ENCODE results near the gene TIMP2.
"Not testable (repeated sequence)": the region's sequence is repeated elsewhere in the genome, so short reads cannot be mapped to it uniquely, and the experiment has no call there.

Gene TIMP2

DNA sequence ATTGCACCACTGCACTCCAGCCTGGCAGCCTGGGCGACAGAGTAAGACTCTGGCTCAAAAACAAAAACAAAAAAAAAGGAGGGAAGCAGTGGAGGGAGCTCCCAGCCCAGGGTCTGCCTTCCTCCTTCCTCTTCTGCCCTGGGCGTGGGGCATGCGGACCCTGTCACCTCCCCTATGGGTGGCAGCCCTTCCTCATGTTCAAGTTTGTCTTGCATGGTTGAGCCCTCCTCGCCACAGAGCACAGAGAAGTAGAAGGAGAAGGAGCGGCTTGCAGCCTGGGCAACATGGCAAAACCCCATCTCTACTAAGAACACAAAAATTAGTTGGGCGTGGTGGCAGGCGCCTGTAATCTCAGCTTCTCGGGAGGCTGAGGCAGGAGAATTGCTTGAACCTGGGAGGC is 21.4 kb upstream of the TIMP2 start:
- no peak for DNase-seq (ENCODE audit: low read depth, low spot score)
- Histone ChIP-seq H3K9me3 (ENCODE audit: insufficient read depth, low read length) (peaks cover 24% of the 10 kb centered on the region), H3K9ac (ENCODE audit: insufficient read length, low read depth) (no peak overlapping the region), H3K27me3 (ENCODE audit: insufficient read depth, insufficient read length) (no peaks in the 10 kb centered on the region), H3K4me1 (ENCODE audit: insufficient read depth, insufficient read length) (peaks cover 3% of the 10 kb centered on the region), H3K4me3 (ENCODE audit: insufficient read length, low read depth) (no peak overlapping the region), H3K36me3 (ENCODE audit: insufficient read depth, insufficient read length, low read length) (no peaks in the 10 kb centered on the region)
- TF ChIP-seq SUZ12 (IDR thresholded peaks at IDR 0.05; ENCODE audit: extremely low read depth, insufficient read depth, insufficient read length) (no peak), YY1 (IDR thresholded peaks at IDR 0.05; ENCODE audit: insufficient read depth, insufficient read length) (no peak), ZNF274 (IDR thresholded peaks at IDR 0.05; ENCODE audit: low read depth, low read length) (no peak)

DNA sequence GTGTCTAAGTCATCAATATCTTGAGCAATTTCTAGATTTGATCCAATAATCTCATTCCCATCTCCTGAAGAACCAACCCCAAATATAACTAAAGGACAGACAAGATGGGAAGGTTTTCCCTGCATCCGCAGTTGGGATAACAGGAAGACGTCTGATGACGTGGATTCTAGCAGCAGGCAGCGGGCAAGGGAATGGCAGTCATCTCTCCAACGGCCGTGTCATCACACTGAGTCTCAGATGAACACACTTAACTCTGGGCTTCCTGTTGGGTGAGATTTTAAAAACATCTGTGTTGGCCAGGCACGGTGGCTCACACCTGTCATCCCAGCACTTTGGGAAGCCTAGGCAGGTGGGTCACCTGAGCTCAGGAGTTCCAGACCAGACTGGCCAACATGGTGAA is 20.9 kb upstream of the TIMP2 start:
- H3K9ac ChIP-seq (ENCODE audit: insufficient read length, low read depth) = no peak overlapping the region
- peaks cover 19% of the 10 kb centered on the region for H3K9me3 ChIP-seq (ENCODE audit: insufficient read depth, low read length)
- H3K36me3 ChIP-seq (ENCODE audit: insufficient read depth, insufficient read length, low read length) = no peaks in the 10 kb centered on the region
- H3K4me3 ChIP-seq (ENCODE audit: insufficient read length, low read depth) = no peak overlapping the region
- TF ChIP-seq ZNF274 (IDR thresholded peaks at IDR 0.05; ENCODE audit: low read depth, low read length) (no peak), SUZ12 (IDR thresholded peaks at IDR 0.05; ENCODE audit: extremely low read depth, insufficient read depth, insufficient read length) (no peak), YY1 (IDR thresholded peaks at IDR 0.05; ENCODE audit: insufficient read depth, insufficient read length) (no peak)
- no peaks in the 10 kb centered on the region for H3K27me3 ChIP-seq (ENCODE audit: insufficient read depth, insufficient read length)
- peaks cover 3% of the 10 kb centered on the region for H3K4me1 ChIP-seq (ENCODE audit: insufficient read depth, insufficient read length)
- DNase-seq (ENCODE audit: low read depth, low spot score) = no peak

DNA sequence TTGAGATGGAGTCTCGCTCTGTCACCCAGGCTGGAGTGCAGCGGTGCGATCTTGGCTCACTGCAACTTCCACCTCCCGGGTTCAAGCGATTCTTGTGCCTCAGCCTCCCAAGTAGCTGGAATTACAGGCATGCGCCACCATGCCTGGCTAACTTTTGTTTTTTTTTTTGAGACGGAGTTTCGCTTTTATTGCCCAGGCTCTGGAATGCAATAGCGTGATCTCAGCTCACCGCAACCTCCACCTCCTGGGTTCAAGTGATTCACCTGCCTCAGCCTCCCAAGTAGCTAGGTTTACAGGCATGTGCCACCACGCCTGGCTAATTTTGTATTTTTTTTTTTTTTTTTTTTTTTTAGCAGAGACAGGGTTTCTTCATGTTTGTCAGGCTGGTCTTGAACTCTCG is 20.3 kb upstream of the TIMP2 start:
- H3K9ac ChIP-seq (ENCODE audit: insufficient read length, low read depth); H3K27me3 ChIP-seq (ENCODE audit: insufficient read depth, insufficient read length); H3K4me1 ChIP-seq (ENCODE audit: insufficient read depth, insufficient read length); DNase-seq (ENCODE audit: low read depth, low spot score); H3K4me3 ChIP-seq (ENCODE audit: insufficient read length, low read depth); H3K36me3 ChIP-seq (ENCODE audit: insufficient read depth, insufficient read length, low read length): not testable (repeated sequence)
- peaks cover 13% of the 10 kb centered on the region for H3K9me3 ChIP-seq (ENCODE audit: insufficient read depth, low read length)

DNA sequence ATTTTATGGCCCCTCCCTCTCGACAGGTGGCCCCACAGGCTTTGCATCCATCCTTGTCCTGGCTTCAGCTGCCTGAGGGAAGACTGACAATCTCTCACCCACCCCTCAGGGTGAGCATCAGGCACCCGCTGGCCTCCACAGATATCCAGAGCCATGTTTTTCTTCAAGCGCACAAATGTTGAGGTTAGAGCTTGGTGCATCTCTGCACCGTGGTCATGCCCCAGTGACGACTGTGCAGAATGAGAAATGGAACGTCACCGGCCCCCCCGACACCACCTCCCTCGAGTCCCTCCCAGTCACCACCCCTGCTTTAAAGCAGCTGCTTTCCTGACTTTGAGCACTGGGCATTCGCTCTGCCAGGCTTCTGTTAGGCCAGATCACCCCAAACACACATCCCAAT is 19.8 kb upstream of the TIMP2 start:
- TF ChIP-seq YY1 (IDR thresholded peaks at IDR 0.05; ENCODE audit: insufficient read depth, insufficient read length) (no peak), SUZ12 (IDR thresholded peaks at IDR 0.05; ENCODE audit: extremely low read depth, insufficient read depth, insufficient read length) (no peak), ZNF274 (IDR thresholded peaks at IDR 0.05; ENCODE audit: low read depth, low read length) (no peak)
- DNase-seq (ENCODE audit: low read depth, low spot score) = no peak
- Histone ChIP-seq H3K36me3 (ENCODE audit: insufficient read depth, insufficient read length, low read length) (no peaks in the 10 kb centered on the region), H3K4me3 (ENCODE audit: insufficient read length, low read depth) (no peak overlapping the region), H3K27me3 (ENCODE audit: insufficient read depth, insufficient read length) (no peaks in the 10 kb centered on the region), H3K9ac (ENCODE audit: insufficient read length, low read depth) (no peak overlapping the region), H3K9me3 (ENCODE audit: insufficient read depth, low read length) (peaks cover 8% of the 10 kb centered on the region; the same call in 1 of the 2 replicates), H3K4me1 (ENCODE audit: insufficient read depth, insufficient read length) (peaks cover 3% of the 10 kb centered on the region)

DNA sequence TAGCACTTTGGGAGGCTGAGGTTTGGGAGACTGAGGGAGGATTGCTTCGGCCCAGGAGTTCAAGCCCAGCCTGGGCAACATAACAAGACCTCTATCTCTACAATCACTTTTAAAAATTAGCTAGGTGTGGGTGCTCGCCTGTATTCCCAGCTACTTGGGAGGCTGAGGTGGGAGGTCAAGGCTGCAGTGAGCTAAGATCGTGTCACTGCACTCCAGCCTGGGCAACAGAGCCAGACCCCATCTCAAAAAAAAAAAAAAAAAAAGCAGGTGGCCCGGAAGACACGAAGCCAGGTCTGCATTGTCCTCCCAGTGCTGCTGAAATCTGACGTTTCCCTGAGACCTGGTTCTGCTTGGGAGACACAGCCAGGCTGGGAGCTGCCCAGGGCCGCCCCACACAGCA is 18.8 kb upstream of the TIMP2 start:
- no peak for DNase-seq (ENCODE audit: low read depth, low spot score)
- H3K4me1 ChIP-seq (ENCODE audit: insufficient read depth, insufficient read length) = peaks cover 11% of the 10 kb centered on the region
- H3K27me3 ChIP-seq (ENCODE audit: insufficient read depth, insufficient read length) = no peaks in the 10 kb centered on the region
- H3K9ac ChIP-seq (ENCODE audit: insufficient read length, low read depth) = no peak overlapping the region
- TF ChIP-seq SUZ12 (IDR thresholded peaks at IDR 0.05; ENCODE audit: extremely low read depth, insufficient read depth, insufficient read length) (no peak), ZNF274 (IDR thresholded peaks at IDR 0.05; ENCODE audit: low read depth, low read length) (no peak), YY1 (IDR thresholded peaks at IDR 0.05; ENCODE audit: insufficient read depth, insufficient read length) (no peak)
- no peak overlapping the region for H3K4me3 ChIP-seq (ENCODE audit: insufficient read length, low read depth)
- no peaks in the 10 kb centered on the region for H3K9me3 ChIP-seq (ENCODE audit: insufficient read depth, low read length)
- H3K36me3 ChIP-seq (ENCODE audit: insufficient read depth, insufficient read length, low read length) = no peaks in the 10 kb centered on the region

DNA sequence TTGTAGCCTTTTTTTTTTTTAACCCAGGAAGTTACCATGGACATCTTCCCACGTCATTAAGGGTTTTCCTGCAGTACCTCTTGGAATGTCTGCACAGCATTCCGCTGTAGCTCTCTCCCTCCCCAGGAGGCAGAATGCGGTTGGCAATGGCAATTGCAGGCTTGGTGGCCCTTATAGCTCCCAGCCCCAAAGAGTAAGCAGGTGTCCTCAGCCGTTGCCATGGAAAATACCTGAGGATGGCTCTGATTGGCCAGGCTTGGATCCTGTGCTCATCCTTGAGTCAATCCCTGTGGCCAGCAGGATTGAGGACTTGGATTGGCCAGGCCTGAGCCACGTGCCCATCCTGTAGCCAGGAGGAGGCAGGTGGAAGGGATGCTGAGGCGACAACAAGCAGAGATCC is 15.5 kb upstream of the TIMP2 start:
- Histone ChIP-seq H3K4me3 (ENCODE audit: insufficient read length, low read depth) (no peak overlapping the region), H3K36me3 (ENCODE audit: insufficient read depth, insufficient read length, low read length) (no peaks in the 10 kb centered on the region), H3K9me3 (ENCODE audit: insufficient read depth, low read length) (no peaks in the 10 kb centered on the region), H3K27me3 (ENCODE audit: insufficient read depth, insufficient read length) (no peaks in the 10 kb centered on the region), H3K4me1 (ENCODE audit: insufficient read depth, insufficient read length) (peaks cover 8% of the 10 kb centered on the region), H3K9ac (ENCODE audit: insufficient read length, low read depth) (no peak overlapping the region)
- TF ChIP-seq ZNF274 (IDR thresholded peaks at IDR 0.05; ENCODE audit: low read depth, low read length) = no peak
- DNase-seq (ENCODE audit: low read depth, low spot score) = no peak

DNA sequence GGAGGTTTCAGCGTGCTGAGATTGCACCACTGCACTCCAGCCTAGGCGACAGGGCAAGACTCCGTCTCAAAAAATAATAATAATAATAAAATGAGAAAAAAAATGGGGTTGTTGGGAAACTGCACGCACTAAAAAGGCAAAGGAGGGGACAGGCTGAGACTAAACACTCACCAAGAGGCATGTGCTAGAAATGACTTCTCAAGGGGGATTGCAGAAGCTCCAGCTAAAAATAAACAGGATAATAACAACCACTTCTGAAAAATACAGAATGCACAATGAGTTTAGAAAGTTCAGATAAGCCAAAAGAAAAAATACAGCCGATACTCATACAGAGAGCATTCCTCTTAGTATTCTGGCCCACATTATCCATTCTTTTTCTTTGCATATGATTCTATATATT is 15.1 kb upstream of the TIMP2 start:
- Histone ChIP-seq H3K36me3 (ENCODE audit: insufficient read depth, insufficient read length, low read length) (no peaks in the 10 kb centered on the region), H3K4me3 (ENCODE audit: insufficient read length, low read depth) (no peak overlapping the region), H3K27me3 (ENCODE audit: insufficient read depth, insufficient read length) (no peaks in the 10 kb centered on the region), H3K4me1 (ENCODE audit: insufficient read depth, insufficient read length) (peaks cover 8% of the 10 kb centered on the region), H3K9ac (ENCODE audit: insufficient read length, low read depth) (no peak overlapping the region), H3K9me3 (ENCODE audit: insufficient read depth, low read length) (no peaks in the 10 kb centered on the region)
- DNase-seq (ENCODE audit: low read depth, low spot score) = no peak
- TF ChIP-seq YY1 (IDR thresholded peaks at IDR 0.05; ENCODE audit: insufficient read depth, insufficient read length) = no peak
- no peak for TF ChIP-seq SUZ12 (IDR thresholded peaks at IDR 0.05; ENCODE audit: extremely low read depth, insufficient read depth, insufficient read length)
- no peak for TF ChIP-seq ZNF274 (IDR thresholded peaks at IDR 0.05; ENCODE audit: low read depth, low read length)

DNA sequence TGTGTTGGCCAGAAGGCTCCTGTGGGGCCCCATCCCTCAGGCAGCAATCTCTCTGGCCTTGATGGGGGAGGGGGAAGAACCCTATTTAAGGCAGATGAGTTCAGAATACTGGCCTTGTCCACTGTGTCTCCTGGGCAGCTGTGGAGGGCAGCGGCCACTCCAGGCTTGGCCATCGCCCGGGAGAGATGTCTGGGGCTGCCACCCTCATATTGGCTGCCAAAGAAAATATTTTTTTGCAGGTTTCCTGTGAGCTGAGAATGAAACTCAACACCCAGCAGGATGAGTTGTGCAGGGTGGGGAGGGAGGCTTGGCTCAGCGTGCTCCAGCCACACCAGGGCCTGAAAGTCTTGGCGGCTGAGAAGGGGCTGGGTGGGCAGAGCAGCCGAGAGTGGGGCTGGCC is 14.4 kb upstream of the TIMP2 start:
- TF ChIP-seq ZNF274 (IDR thresholded peaks at IDR 0.05; ENCODE audit: low read depth, low read length) (no peak), SUZ12 (IDR thresholded peaks at IDR 0.05; ENCODE audit: extremely low read depth, insufficient read depth, insufficient read length) (no peak), YY1 (IDR thresholded peaks at IDR 0.05; ENCODE audit: insufficient read depth, insufficient read length) (no peak)
- no peak overlapping the region for H3K4me3 ChIP-seq (ENCODE audit: insufficient read length, low read depth)
- H3K27me3 ChIP-seq (ENCODE audit: insufficient read depth, insufficient read length) = no peaks in the 10 kb centered on the region

More for the DNA sequence above, 14.4 kb upstream of the TIMP2 start:
- H3K9ac ChIP-seq (ENCODE audit: insufficient read length, low read depth) = no peak overlapping the region
- DNase-seq (ENCODE audit: low read depth, low spot score) = no peak
- H3K9me3 ChIP-seq (ENCODE audit: insufficient read depth, low read length) = no peaks in the 10 kb centered on the region
- peaks cover 11% of the 10 kb centered on the region for H3K4me1 ChIP-seq (ENCODE audit: insufficient read depth, insufficient read length)
- no peaks in the 10 kb centered on the region for H3K36me3 ChIP-seq (ENCODE audit: insufficient read depth, insufficient read length, low read length)

Measured in NT2/D1 (cell line).